HG03571 (cell line): ENCODE results near the gene DLST.
A peak's percentile ranks its signal among the peaks of the same experiment; 100 is the strongest.
"Not testable (repeated sequence)": the region's sequence is repeated elsewhere in the genome, so short reads cannot be mapped to it uniquely, and the experiment has no call there.

ENCODE experiments used
- ATAC-seq: cut with Tn5 transposase; IDR thresholded peaks from one replicate; pipeline ENCODE4 v1.9.1; 2021; ENCODE audit not compliant: unreplicated experiment

The DLST gene

GRCh38 chr14:74915826-74916225 is 34.1 kb downstream of the DLST start:
- no peak for ATAC-seq

DNA sequence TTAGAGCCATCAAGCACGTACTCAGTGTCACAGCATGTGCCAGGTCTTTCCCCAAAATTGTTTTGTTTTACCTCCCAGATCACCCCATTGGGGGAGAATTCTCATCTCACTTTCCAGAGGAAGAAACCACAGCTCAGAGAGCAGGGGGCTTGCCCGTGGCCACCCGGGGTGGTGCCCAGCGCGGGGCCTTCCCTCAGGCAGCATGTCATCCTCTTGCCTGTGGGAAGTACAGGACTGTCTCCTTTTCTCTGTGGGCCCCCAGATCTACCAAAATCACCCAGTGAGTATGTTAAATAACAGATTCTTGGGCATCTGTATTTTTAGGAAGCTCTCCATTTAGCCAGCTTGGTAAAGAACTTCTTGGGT is 35.4 kb downstream of the DLST start:
- no peak for ATAC-seq

DNA sequence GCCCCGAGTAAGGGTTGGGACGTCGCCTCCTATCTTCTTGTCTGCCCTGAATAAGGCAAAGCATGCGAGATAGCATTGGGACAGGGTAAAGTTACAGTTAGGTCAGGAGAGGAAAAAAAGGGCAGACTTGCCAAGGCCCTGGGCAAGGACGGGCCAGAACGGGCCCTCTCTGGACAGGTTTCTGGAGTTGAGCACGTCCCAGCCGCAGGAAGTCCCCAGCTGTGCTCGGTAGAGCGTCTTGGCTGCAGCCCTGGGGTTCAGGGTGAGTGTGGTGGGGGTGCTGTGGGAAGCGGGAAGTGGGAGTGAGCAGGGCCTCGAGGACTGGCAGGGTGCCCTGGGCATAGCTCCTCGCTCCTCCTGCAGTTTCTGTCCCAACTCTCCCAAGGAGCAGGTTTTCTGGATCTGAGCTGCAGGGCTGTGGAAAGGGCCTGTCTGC is 35.9 kb downstream of the DLST start:
- ATAC-seq = no peak

GRCh38 chr14:74918380-74918779 is 36.7 kb downstream of the DLST start:
- no peak for ATAC-seq

DNA sequence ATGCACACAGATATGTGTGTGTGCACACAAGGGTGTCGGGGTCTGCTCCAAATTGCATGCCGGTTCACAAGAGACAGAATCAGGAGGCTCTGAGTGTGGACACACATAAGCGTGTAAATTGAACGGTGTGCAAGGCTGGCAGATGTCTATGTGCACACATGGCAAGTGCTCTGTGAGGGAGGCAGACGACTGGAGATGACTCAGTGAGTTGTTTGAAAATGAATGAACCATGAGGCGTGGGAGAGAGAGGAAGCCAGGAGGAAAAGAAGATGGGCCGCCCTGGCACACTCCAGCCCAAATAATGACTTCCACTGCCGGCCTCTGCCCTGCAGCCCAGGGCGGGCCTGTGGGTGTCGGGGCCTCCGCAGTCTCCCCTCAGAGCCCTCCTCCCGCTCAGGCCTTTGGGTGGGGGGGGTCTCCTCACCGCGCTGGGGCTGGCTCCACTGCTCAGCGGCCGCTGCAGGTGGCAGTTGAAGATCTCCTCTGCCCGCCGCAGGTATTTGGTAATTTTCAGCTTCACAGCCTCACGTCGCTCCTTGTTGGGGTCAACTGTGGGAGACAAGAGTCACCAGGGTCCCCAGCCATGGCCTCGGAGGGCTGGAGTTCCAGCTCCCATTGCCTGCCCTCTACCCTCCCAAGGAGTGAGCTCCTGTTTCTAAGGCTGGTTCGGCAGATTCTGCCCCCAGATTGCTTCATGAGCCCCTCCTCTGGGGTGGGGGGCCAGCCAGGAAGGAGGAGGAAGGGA is 37.9 kb downstream of the DLST start:
- ATAC-seq = no peak

- ATAC-seq = no peak
These were observed 38.6 kb downstream of the DLST start for GRCh38 chr14:74920281-74920680.

DNA sequence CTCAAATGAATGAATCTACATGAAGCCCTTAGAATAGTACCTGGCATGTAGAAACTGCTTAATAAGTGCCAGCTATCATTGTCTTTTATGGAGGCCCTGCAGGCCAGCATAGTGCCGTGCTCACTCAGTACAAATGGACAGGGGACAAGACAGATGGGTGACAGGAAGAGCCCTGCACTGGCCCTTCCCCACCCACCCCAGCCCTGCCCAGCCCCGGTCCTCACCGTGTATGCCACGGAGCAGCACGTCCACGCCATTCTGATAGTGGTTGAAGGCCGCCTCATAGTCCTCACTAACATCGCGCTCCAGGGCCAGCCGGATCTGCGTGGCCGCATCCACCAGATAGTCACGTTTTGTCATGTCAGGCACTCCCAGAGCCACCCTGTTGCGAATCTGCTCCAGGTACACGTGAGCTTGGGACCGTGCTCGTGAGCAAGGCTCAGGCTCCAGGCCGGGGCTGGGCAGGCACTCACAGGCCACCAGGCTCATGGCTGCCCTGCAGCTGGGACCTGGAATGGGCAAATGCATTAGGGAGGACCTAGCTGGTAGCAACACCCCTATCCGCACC is 39.4 kb downstream of the DLST start:
- ATAC-seq = no peak

GRCh38 chr14:74921987-74922751 is 40.5 kb downstream of the DLST start:
- no peak for ATAC-seq

DNA sequence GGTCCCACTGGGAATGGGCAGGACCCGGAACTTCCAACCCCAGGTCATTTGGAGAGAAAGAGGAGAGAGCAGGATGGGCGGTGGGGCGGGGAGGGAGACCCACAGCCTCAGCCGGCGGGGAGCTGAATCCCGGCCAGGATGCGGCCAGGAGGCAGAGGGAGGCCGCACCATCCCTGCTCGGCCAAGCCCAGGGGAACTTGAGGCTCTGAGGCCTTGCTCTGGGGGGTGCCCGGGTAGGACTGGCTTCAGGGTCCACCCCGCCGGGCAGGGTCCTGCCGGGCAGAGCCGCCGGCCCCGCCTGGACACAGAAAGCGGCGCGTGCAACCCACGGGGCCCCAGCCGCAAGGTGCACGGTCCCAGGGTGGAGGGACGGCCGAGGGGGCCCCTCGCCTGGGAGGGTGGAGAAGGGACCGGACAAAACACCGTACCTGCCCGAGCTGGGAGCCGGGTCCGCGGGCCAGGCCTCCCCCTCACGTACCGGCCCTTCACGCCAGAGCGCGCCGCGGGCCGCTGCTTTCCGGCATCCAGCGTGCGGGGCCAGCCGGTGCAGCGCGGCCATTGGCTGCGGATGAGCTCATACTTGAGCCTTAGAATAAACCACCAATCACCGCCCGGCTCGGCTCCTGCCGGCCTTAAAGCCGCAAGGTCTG is 41.2 kb downstream of the DLST start, which contains the start of gene RPS6KL1:
Gene RPS6KL1, minus strand, starts transcription at position 509 of the 650 bp plus-strand sequence. CDS start 1,719 bp downstream, outside the sequence.
- ATAC-seq = peak; percentile 80

GRCh38 chr14:74924061-74924460 is 42.3 kb downstream of the DLST start:
- ATAC-seq = no peak

- ATAC-seq = no peak
These were observed 45.5 kb downstream of the DLST start for GRCh38 chr14:74927225-74927624.

GRCh38 chr14:74929242-74929641 is 47.5 kb downstream of the DLST start:
- ATAC-seq = no peak

GRCh38 chr14:74931744-74932143 is 50.0 kb downstream of the DLST start:
- not testable (repeated sequence) for ATAC-seq

DNA sequence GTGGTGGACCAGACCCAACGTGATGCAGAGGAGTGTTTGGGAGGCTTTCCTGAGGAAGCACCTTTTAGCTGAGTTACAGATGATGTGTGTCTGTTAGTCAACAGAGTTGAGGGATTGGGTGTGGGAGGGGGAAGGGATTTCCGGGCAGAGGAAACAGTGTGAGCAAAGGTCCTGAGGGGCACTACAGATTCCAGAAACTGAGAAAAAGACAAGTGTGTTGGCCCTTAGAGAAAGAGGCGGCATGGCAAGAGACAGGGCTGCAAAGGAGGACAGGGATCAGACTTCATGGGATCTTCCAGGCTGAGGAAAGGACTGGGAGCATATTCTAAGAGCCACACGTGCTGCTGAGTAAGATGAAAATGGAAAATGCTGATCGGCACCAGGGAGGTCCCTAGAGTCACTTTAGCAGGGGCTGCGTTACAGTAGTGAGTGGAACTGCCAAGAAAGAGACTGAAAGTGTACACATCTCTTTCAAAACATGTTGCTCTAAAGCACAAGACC is 50.7 kb downstream of the DLST start:
- no peak for ATAC-seq

- ATAC-seq = not testable (repeated sequence)
These were observed 51.2 kb downstream of the DLST start for GRCh38 chr14:74932936-74933335.

GRCh38 chr14:74934041-74934440 is 52.3 kb downstream of the DLST start:
- ATAC-seq = no peak

DNA sequence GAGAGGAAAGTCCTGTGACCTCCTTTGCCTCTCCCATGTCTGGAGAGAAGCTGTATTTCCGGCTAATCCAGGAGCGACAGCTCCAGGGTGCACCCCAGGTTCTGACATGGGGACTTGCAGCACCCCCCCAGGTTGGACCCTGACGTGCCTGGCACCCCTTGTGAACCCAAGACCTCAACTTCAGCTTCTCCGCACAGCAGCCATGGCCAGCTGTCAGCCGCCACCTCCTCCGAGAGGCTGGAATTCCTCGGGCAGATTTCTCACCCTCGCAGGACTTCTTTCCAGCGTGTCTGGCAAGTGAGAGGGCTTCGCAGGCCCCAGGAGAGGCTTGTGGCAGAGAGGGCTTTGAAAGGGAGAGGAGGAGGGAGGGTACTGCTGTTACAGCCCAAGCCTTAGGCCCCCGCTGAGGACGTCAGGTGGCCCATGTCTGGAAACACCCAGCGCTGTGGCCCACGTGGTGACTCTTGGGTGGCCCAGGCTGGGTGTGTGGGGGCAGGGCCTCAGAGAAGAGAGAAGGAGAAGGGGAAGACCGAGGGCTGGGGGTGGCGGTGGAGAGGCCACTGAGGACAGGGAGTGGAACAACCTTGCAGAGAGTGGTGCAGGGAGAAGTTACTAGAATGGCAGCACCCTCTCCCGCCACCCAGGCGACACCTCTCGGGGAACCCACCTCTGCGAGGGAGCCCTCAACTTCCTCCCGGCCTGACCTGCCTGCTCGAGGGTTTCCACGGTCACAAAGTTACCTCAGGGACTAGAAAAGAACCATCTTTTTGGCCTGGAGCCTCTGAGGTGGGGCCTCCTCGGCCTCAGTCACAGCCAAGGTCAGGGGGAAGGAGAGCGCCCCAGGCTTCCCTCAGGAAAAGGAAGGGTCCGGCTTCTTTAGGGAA is 53.0 kb downstream of the DLST start:
- ATAC-seq = no peak

- ATAC-seq = no peak
These were observed 53.6 kb downstream of the DLST start for GRCh38 chr14:74935360-74935680.

- ATAC-seq = no peak
These were observed 54.4 kb downstream of the DLST start for GRCh38 chr14:74936151-74936550.

- ATAC-seq = no peak
These were observed 55.0 kb downstream of the DLST start for GRCh38 chr14:74936731-74937130.
